ENCODE results near the gene PKNOX2. TPM values are rescaled to one million over a fixed set of nuclear protein-coding genes. Genes with fewer than 3 reads are reported as not detected.

The PKNOX2 gene
- total and polyA plus RNA-seq, 10 of the 15 experiments (the other 5 are each of a cell fraction or from before 2014, with no cell fraction given), result not detected

GRCh38 chr11:125357551-125357950 lies 193.0 kb downstream of the PKNOX2 start:
- no peak overlapping the region for H3K27ac ChIP-seq (ENCODE audit: control insufficient read depth, insufficient read depth)
- no peak overlapping the region for H3K4me3 ChIP-seq
- no peaks in the 10 kb centered on the region; the same call in 1 of the 2 replicates for H4K20me1 ChIP-seq (ENCODE audit: control insufficient read depth, insufficient read depth)
- no peaks in the 10 kb centered on the region for H3K79me2 ChIP-seq (ENCODE audit: control insufficient read depth, insufficient read depth, low read length)
- H3K36me3 ChIP-seq (ENCODE audit: control insufficient read depth in 2 of 2, insufficient read depth in 2 of 2, low read length in 1 of 2), result no peaks in the 10 kb centered on the region
- FAIRE-seq (no peak), DNase-seq (ENCODE audit: low read depth, low spot score) (no peak), ATAC-seq (peak; percentile 40; the same call in 2 of the 3 replicates)
- H2AFZ ChIP-seq (ENCODE audit: control insufficient read depth, low read depth, low read length), result no peak overlapping the region; the same call in 1 of the 2 replicates
- ChIA-PET POLR2A (interaction anchor here (0.6 to 5.1 kb wide), 6 partner anchors 11 to 287 kb away, joined by 3 to 102 read pairs (median 6); no protein-coding TSS in a partner anchor), CTCF (interaction anchor here (0.7 to 8.7 kb wide), 11 partner anchors 8 to 730 kb away, joined by 3 to 108 read pairs (median 4); no protein-coding TSS in a partner anchor), RAD21 (ENCODE audit: unreplicated experiment) (interaction anchor here (0.7 to 14.3 kb wide), 8 partner anchors 10 to 398 kb away, joined by 3 to 343 read pairs (median 8); no protein-coding TSS in a partner anchor), SMC1A (ENCODE audit: uncharacterized antibody, unreplicated experiment) (interaction anchor here (0.8 to 10.3 kb wide), 15 partner anchors 9 to 481 kb away, joined by 3 to 250 read pairs (median 4); no protein-coding TSS in a partner anchor)
- WGBS (ENCODE audit: insufficient coverage, insufficient replicate concordance, low lambda C conversion rate, missing lambda C conversion rate), result 21% methylated on average over 8 of the region's 8 CpGs
- H3K4me2 ChIP-seq (ENCODE audit: control insufficient read depth, insufficient read depth), result no peak overlapping the region
- no peaks in the 10 kb centered on the region; the same call in 1 of the 2 replicates for H3K4me1 ChIP-seq (ENCODE audit: control insufficient read depth, insufficient read depth, low read length)
- no peaks in the 10 kb centered on the region for H3K9me3 ChIP-seq (replicated peaks; ENCODE audit: control insufficient read depth, insufficient read depth, low read length)
- no peaks in the 10 kb centered on the region; a peak in 2 of 4 replicates for H3K27me3 ChIP-seq (replicated peaks in 1 of 2; ENCODE audit: control insufficient read depth in 2 of 2, insufficient read depth in 2 of 2, low read length in 1 of 2)
- intact Hi-C loops (cut with micrococcal nuclease; ENCODE audit: unreplicated experiment) (no loop called here), in situ Hi-C loops (cut with MboI) (no loop called here)
- no peak for TF ChIP-seq HCFC1 (IDR thresholded peaks at IDR 0.05; ENCODE audit: low read length)
- peak; percentile 38; the same call in 1 of the 2 replicates for TF ChIP-seq ZNF687 (IDR thresholded peaks at IDR 0.05)
- no peak for TF ChIP-seq SMAD5 (IDR thresholded peaks at IDR 0.05; ENCODE audit: low read depth)
- TF ChIP-seq MTA2 (IDR thresholded peaks at IDR 0.05; ENCODE audit: low read depth), result no peak
- no peak for TF ChIP-seq ZBTB33 (IDR thresholded peaks at IDR 0.05)
- TF ChIP-seq ZNF384 (IDR thresholded peaks at IDR 0.05; ENCODE audit: borderline replicate concordance, low read depth, low read length), result no peak
- no peak for TF ChIP-seq BACH1 (IDR thresholded peaks at IDR 0.05; ENCODE audit: borderline replicate concordance)
- no peak for TF ChIP-seq BHLHE40 (IDR thresholded peaks at IDR 0.05; ENCODE audit: borderline replicate concordance in 1 of 2, low read depth in 2 of 2, low read length in 1 of 2)
- 0 out of 2 replicates have a peak, but pooled peaks have one; percentile 5 for TF ChIP-seq BCL11A (IDR thresholded peaks at IDR 0.05; ENCODE audit: low read depth, low read length)
- no peak overlapping the region for H3K9ac ChIP-seq (ENCODE audit: control insufficient read depth, insufficient read depth, low read length)
- BruUV-seq (replicated peaks), result no TSS peak

All from GM12878 (cell line).